CD8-positive, alpha-beta memory T cell (primary cell): ENCODE data around the gene CEACAM18. TPM values are rescaled to one million over a fixed set of nuclear protein-coding genes. Genes with fewer than 3 reads are reported as not detected.
"Not testable (repeated sequence)": the region's sequence is repeated elsewhere in the genome, so short reads cannot be mapped to it uniquely, and the experiment has no call there.

Experiments used
- CTCF ChIA-PET: fragments of 350-600 bp; sonication (Branson Sonifier 250); formaldehyde crosslinking; loops from one replicate; lab custom pipeline; 2021; ENCODE audit warnings: antibody characterized with exemption; lab: Charles Lee
- POLR2A ChIA-PET: fragments of 350-600 bp; sonication (Branson Sonifier 250); formaldehyde crosslinking; loops from one replicate; lab custom pipeline; 2021; ENCODE audit warnings: antibody characterized with exemption; lab: Charles Lee
- DNase-seq, 5 donors: peaks; one replicate each; pipeline versions ENCODE4 v3.0.0 to v3.0.0-alpha.2; 2020 to 2022; ENCODE audit warnings: mixed read lengths in 1 of 5
- H3K27ac ChIP-seq: one replicate; pipeline ENCODE4 v1.7.0; 2013; ENCODE audit warnings: low read depth, mild to moderate bottlenecking, low read length, moderate library complexity
- H3K27me3 ChIP-seq: 2 replicates; pipeline ENCODE4 v1.7.0; 2013; ENCODE audit warnings: low read length, mild to moderate bottlenecking; ENCODE audit not compliant: insufficient read depth, poor library complexity, severe bottlenecking
- H3K36me3 ChIP-seq: 2 replicates; pipeline ENCODE4 v1.7.0; 2013; ENCODE audit warnings: mild to moderate bottlenecking, low read length, moderate library complexity; ENCODE audit not compliant: insufficient read depth
- H3K4me1 ChIP-seq: 2 replicates; pipeline ENCODE4 v1.7.0; 2013; ENCODE audit warnings: mild to moderate bottlenecking, low read length, moderate library complexity; ENCODE audit not compliant: insufficient read depth
- H3K4me3 ChIP-seq: 2 replicates; pipeline ENCODE4 v1.7.0; 2013; ENCODE audit warnings: mild to moderate bottlenecking, low read length
- H3K9me3 ChIP-seq: 2 replicates; pipeline ENCODE4 v1.7.0; 2013; ENCODE audit warnings: mild to moderate bottlenecking, low read length
- H3K27ac Mint-ChIP-seq, 8 donors: one replicate each; pipeline ENCODE4 v1.8.0; 2020 to 2021; ENCODE audit warnings: mixed read lengths in 8 of 8, mild to moderate bottlenecking in 6 of 8, inconsistent platforms in 3 of 8, moderate library complexity in 3 of 8
- H3K27me3 Mint-ChIP-seq, 2 donors: one replicate each; pipeline ENCODE4 v1.8.0; 2020 to 2021; ENCODE audit warnings: mixed read lengths in 2 of 2, mild to moderate bottlenecking in 1 of 2, moderate library complexity in 1 of 2
- H3K36me3 Mint-ChIP-seq, 3 donors: one replicate each; pipeline ENCODE4 v1.8.0; 2020 to 2021; ENCODE audit warnings: mixed read lengths in 3 of 3, inconsistent platforms in 1 of 3, mild to moderate bottlenecking in 1 of 3
- H3K4me1 Mint-ChIP-seq, 3 donors: one replicate each; pipeline ENCODE4 v1.8.0; 2020 to 2021; ENCODE audit warnings: mixed read lengths in 3 of 3, inconsistent platforms in 1 of 3, mild to moderate bottlenecking in 1 of 3
- H3K4me3 Mint-ChIP-seq, 7 donors: one replicate each; pipeline ENCODE4 v1.8.0; 2020 to 2021; ENCODE audit warnings: mixed read lengths in 7 of 7, mild to moderate bottlenecking in 6 of 7, moderate library complexity in 4 of 7, inconsistent platforms in 2 of 7
- H3K9me3 Mint-ChIP-seq, 5 donors: one replicate each; pipeline ENCODE4 v1.8.0; 2020 to 2022; ENCODE audit warnings: mixed read lengths in 5 of 5, mild to moderate bottlenecking in 3 of 5, moderate library complexity in 2 of 5, inconsistent platforms in 1 of 5
- polyA plus RNA-seq: library from polyadenylated mRNA; unstranded; fragments of 300-500 nt; fragmentation: Illumina TruSeq; gene quantifications from one replicate; pipeline ENCODE4 v1.2.3, GENCODE V29; 2021
- total RNA-seq, 2 experiments: library from RNA; stranded (reverse); gene quantifications; one replicate each; pipeline ENCODE4 v1.2.3, GENCODE V29; 2021

Gene CEACAM18
- total and polyA plus RNA-seq, 3 experiments from 2014 or later, result not detected

DNA sequence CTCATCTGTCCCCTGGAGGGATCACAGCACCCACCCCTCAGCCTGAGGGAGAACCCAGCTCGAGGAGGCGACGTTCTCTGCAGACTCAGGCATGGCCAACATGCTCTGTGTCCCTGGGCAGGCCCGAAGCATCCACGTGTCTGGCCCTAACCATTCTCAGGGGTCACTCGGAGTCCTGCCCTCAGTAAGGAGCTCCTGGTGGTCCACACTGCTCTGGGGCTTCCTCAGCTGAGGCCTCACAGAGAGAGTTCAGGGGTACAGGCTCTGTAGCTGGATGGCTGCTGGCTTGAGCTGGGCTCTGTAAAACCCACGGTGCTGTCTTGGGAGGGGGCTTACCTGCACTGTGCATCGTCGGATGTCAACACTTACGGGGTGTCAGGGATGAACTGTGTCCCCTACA, 15.7 kb upstream of the CEACAM18 start:
- H3K36me3 ChIP-seq, result no peaks in the 10 kb centered on the region
- H3K27ac ChIP-seq, result no peak overlapping the region
- H3K27me3 ChIP-seq, result no peaks in the 10 kb centered on the region
- H3K27me3 Mint-ChIP-seq, result peaks cover 33 to 56% of the 10 kb centered on the region in 2 donors
- no peaks in the 10 kb centered on the region for H3K4me1 ChIP-seq
- no peak for DNase-seq
- peak overlapping the region in 1 of 8 donors; percentile 61 for H3K27ac Mint-ChIP-seq
- no peaks in the 10 kb centered on the region for H3K36me3 Mint-ChIP-seq
- ChIA-PET POLR2A (no interaction called here), CTCF (interaction anchor here (1.0 to 1.2 kb wide), 2 partner anchors 9 to 10 kb away, joined by 3 to 4 read pairs; no protein-coding TSS in a partner anchor)
- no peaks in the 10 kb centered on the region for H3K9me3 Mint-ChIP-seq
- no peak overlapping the region for H3K4me3 ChIP-seq
- peak overlapping the region in 1 of 7 donors; percentile 9 for H3K4me3 Mint-ChIP-seq
- H3K4me1 Mint-ChIP-seq, result peaks cover 0 to 12% (median 1%) of the 10 kb centered on the region in 3 donors
- H3K9me3 ChIP-seq, result no peaks in the 10 kb centered on the region

DNA sequence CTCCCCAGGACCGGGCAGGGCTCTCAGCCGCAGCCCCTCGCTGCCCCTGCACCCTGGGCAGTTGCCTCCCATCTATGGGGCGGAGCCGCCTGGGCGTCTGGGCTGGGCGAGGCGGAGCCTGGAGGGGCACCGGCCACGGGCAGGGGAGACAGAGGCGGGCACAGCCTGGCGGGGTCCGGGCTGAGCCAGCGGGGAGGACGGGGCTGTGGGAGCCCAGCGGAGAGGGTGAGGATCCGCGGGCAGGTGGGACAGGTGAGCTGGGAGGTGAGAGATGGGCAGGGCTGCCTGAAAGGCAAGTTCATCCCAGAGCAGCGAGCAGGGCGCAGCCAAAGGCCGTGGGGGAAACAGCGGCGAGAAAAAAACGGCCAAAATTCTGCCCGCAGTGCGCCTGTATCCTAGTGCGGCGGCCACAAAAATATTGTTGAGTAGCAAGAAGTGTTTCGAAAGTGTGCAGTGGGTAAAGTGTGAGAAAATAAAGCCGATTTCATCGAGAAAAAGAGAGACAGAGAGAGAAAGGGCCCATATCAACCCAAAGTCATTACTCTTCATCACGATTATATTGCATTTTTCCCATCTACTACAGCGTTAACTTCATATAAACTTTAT, 14.3 kb upstream of the CEACAM18 start:
- H3K27ac ChIP-seq, H3K27ac Mint-ChIP-seq, POLR2A ChIA-PET, H3K36me3 Mint-ChIP-seq, H3K9me3 ChIP-seq, H3K36me3 ChIP-seq, CTCF ChIA-PET, H3K4me3 ChIP-seq, H3K27me3 ChIP-seq, DNase-seq, H3K4me1 ChIP-seq, H3K9me3 Mint-ChIP-seq: not testable (repeated sequence)
- Mint-ChIP-seq H3K27me3 (peaks cover 33 to 47% of the 10 kb centered on the region in 2 donors), H3K4me1 (peaks cover 0 to 16% (median 1%) of the 10 kb centered on the region in 3 donors), H3K4me3 (peak overlapping the region in 1 of 7 donors; percentile 32)

DNA sequence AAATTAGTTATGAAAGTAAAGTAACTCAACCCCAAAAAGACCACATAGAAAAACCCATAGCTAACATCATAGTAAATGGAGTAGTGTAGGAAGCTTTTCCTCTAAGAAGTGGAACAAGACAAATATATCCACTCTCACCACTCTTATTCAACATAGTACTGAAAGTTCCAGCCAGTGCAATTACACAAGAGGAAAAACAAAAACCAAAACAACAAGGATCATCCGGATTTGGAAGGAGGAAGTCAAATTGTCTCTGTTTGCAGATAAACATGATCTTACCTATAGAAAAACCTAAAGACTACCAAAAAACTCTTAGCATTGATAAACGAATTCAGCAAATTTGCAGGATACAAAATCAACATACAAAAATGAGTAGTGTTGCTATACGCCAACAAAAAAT, 11.6 kb upstream of the CEACAM18 start:
- H3K27me3 Mint-ChIP-seq, result peaks cover 27 to 35% of the 10 kb centered on the region in 2 donors
- H3K4me1 Mint-ChIP-seq, result peaks cover 0 to 12% (median 1%) of the 10 kb centered on the region in 3 donors
- CTCF ChIA-PET, result interaction anchor here (1.0 kb wide), 1 partner anchor 48 kb away, joined by 3 read pairs; no protein-coding TSS in a partner anchor
- Histone ChIP-seq H3K9me3 (no peaks in the 10 kb centered on the region), H3K36me3 (no peaks in the 10 kb centered on the region), H3K4me3 (no peak overlapping the region), H3K27me3 (no peaks in the 10 kb centered on the region), H3K27ac (peak overlapping the region; percentile 77), H3K4me1 (no peaks in the 10 kb centered on the region)
- DNase-seq, result no peak
- POLR2A ChIA-PET, result no interaction called here
- H3K36me3 Mint-ChIP-seq, result no peaks in the 10 kb centered on the region
- no peak overlapping the region for H3K4me3 Mint-ChIP-seq
- peak overlapping the region in 1 of 8 donors; percentile 15 for H3K27ac Mint-ChIP-seq
- H3K9me3 Mint-ChIP-seq, result no peaks in the 10 kb centered on the region

DNA sequence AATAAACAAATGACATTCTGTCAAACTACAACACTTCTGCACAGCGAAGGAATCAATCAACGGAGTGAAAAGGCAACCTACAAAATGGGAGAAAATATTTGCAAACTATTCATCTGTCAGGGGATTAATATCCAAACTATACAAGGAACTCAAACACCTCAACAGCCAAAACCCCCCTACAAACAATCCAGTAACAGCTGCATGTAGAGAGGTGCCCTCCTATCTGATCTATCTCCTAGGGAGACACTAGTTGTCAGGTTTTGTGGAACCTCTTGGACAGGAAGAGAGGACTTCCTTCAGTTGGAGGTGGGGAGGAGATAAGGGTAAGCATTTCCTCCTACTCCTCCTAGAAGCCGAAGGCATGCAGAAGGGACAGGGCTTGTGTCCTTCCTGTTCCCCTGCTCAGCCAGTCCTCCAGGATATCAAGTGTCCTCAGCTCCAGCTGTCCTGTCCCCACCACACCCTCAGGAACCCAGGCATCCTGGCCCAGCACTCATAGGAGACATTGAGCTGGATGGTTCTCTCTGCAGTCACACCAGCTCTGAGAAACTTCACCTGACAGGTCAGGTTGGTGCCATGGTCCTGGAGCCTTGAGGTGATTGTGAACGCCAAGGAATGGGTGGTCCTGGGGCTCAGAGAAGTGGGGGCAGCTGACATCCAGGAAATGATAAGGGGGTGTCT, 10.3 kb upstream of the CEACAM18 start:
- H3K9me3 ChIP-seq, result no peaks in the 10 kb centered on the region
- peaks cover 20 to 37% of the 10 kb centered on the region in 2 donors for H3K27me3 Mint-ChIP-seq
- H3K4me3 ChIP-seq, result no peak overlapping the region
- no peaks in the 10 kb centered on the region for H3K36me3 ChIP-seq
- H3K4me1 Mint-ChIP-seq, result peaks cover 0 to 10% (median 1%) of the 10 kb centered on the region in 3 donors
- POLR2A ChIA-PET, result no interaction called here
- no peaks in the 10 kb centered on the region for H3K9me3 Mint-ChIP-seq
- no peak for DNase-seq
- peak overlapping the region; percentile 77 for H3K27ac ChIP-seq
- no peaks in the 10 kb centered on the region for H3K36me3 Mint-ChIP-seq
- H3K27me3 ChIP-seq, result no peaks in the 10 kb centered on the region
- peak overlapping the region in 2 of 8 donors; percentile 33 to 81 for H3K27ac Mint-ChIP-seq
- CTCF ChIA-PET, result no interaction called here
- no peaks in the 10 kb centered on the region for H3K4me1 ChIP-seq
- no peak overlapping the region for H3K4me3 Mint-ChIP-seq

DNA sequence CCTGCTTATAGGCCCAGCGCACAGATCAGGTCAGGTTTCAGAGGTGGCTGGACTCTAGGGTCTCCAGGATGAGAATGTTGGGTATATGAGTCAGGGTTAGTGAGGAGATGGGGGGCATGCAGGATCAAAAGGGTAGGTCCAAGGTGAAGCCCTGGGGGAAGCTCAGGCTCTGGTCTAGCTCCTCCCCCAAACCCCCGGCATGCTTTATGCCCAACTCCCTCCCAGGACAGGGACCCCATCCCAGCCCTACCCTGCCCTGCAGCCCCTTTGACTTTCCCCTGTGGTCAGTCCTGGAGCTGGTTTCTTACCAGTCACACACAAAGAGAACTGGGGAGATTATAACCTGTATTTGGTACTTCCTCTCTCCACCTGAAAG, 9.8 kb upstream of the CEACAM18 start:
- H3K4me1 ChIP-seq, result no peaks in the 10 kb centered on the region
- DNase-seq, result no peak
- no peaks in the 10 kb centered on the region for H3K27me3 ChIP-seq
- no peaks in the 10 kb centered on the region for H3K9me3 ChIP-seq
- Mint-ChIP-seq H3K27ac (peak overlapping the region in 2 of 8 donors; percentile 33 to 81), H3K36me3 (no peaks in the 10 kb centered on the region), H3K9me3 (no peaks in the 10 kb centered on the region), H3K27me3 (peaks cover 18 to 34% of the 10 kb centered on the region in 2 donors), H3K4me3 (no peak overlapping the region), H3K4me1 (peaks cover 0 to 8% (median 1%) of the 10 kb centered on the region in 3 donors)
- CTCF ChIA-PET, result interaction anchor here (1.3 kb wide), 1 partner anchor 47 kb away, joined by 3 read pairs; no protein-coding TSS in a partner anchor
- H3K36me3 ChIP-seq, result no peaks in the 10 kb centered on the region
- POLR2A ChIA-PET, result no interaction called here
- peak overlapping the region; percentile 74 for H3K27ac ChIP-seq
- no peak overlapping the region for H3K4me3 ChIP-seq

DNA sequence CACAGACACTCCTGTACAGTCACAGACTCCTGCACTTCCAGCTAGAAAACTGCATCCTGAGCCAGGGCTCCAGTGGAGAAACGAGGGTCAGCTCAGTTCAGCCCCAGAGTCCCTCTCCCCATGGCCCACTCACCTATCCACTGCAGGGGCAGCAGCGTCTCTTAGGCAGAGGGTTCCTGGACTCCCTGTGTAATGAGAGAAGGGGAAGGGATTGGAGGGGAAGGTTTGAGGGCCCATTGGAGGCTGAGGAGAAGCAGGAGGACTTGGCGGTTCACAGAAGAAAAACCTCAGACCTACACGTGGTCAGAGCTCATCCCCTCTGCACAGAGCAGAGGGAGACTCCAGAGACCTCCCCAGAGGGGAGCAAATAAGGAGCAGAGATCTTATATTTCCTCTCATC, 9.2 kb upstream of the CEACAM18 start:
- Mint-ChIP-seq H3K27me3 (peaks cover 15 to 33% of the 10 kb centered on the region in 2 donors), H3K36me3 (no peaks in the 10 kb centered on the region)

DNA sequence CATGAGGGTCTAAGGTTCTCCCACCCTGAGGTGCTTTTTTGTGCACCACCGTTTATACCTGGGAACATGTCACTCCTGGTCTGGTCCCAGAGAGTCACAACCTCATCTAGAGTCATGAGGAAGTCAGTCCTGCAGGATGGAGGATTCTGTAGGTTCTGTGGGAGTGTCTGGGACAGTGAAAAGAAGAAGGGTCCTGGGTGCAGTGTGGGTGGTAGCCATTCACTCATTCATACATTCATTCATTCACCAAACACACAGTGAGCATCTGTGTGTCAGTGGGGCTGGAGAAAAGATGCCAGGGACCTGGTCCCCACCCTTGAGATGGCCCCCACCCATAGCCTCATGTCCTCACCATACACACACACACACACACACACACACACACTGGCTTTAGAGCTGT, 8.7 kb upstream of the CEACAM18 start:
- Mint-ChIP-seq H3K4me3 (no peak overlapping the region), H3K36me3 (no peaks in the 10 kb centered on the region)
- CTCF ChIA-PET, result interaction anchor here (1.3 kb wide), 1 partner anchor 48 kb away, joined by 3 read pairs; no protein-coding TSS in a partner anchor

More for the DNA sequence above, 9.2 kb upstream of the CEACAM18 start:
- CTCF ChIA-PET, result interaction anchor here (1.3 kb wide), 1 partner anchor 48 kb away, joined by 3 read pairs; no protein-coding TSS in a partner anchor
- Mint-ChIP-seq H3K9me3 (no peaks in the 10 kb centered on the region), H3K4me1 (peaks cover 0 to 8% (median 1%) of the 10 kb centered on the region in 3 donors), H3K4me3 (no peak overlapping the region), H3K27ac (no peak overlapping the region)
- Histone ChIP-seq H3K4me1 (no peaks in the 10 kb centered on the region), H3K27me3 (no peaks in the 10 kb centered on the region), H3K36me3 (no peaks in the 10 kb centered on the region), H3K4me3 (no peak overlapping the region), H3K27ac (peak overlapping the region; percentile 74), H3K9me3 (no peaks in the 10 kb centered on the region)
- DNase-seq, result no peak
- POLR2A ChIA-PET, result no interaction called here

DNA sequence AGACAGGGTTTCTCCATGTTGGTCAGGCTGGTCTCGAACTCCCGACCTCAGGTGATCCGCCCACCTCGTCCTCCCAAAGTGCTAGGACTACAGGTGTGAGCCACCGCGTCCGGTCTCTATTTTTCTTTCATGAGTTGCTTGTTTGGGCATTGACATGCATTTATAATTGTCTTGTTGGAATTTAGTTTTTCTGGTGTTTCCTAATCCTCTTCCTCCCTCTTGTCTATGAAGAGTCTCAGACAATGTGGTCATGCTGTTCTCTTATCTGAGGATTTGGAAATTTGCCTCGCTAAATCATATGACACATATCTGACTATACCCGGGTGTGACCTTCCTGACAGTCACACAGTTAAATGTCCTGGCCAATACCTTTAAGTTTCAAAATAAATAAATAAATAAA, 7.4 kb upstream of the CEACAM18 start:
- H3K36me3 Mint-ChIP-seq, result no peaks in the 10 kb centered on the region
- peaks cover 0 to 5% (median 0%) of the 10 kb centered on the region in 3 donors for H3K4me1 Mint-ChIP-seq
- H3K27ac ChIP-seq, result no peak overlapping the region
- no peaks in the 10 kb centered on the region for H3K9me3 Mint-ChIP-seq
- H3K9me3 ChIP-seq, result no peaks in the 10 kb centered on the region
- ChIA-PET POLR2A (no interaction called here), CTCF (interaction anchor here (1.0 kb wide), 1 partner anchor 27 kb away, joined by 3 read pairs; no protein-coding TSS in a partner anchor)
- H3K4me1 ChIP-seq, result no peaks in the 10 kb centered on the region
- no peak overlapping the region for H3K27ac Mint-ChIP-seq
- H3K4me3 ChIP-seq, result no peak overlapping the region
- DNase-seq, result no peak
- H3K27me3 ChIP-seq, result no peaks in the 10 kb centered on the region
- H3K27me3 Mint-ChIP-seq, result peaks cover 11 to 31% of the 10 kb centered on the region in 2 donors
- no peaks in the 10 kb centered on the region for H3K36me3 ChIP-seq
- no peak overlapping the region for H3K4me3 Mint-ChIP-seq

More for the DNA sequence above, 8.7 kb upstream of the CEACAM18 start:
- no peak for DNase-seq
- POLR2A ChIA-PET, result no interaction called here
- Histone ChIP-seq H3K36me3 (no peaks in the 10 kb centered on the region), H3K27me3 (no peaks in the 10 kb centered on the region), H3K9me3 (no peaks in the 10 kb centered on the region), H3K4me1 (no peaks in the 10 kb centered on the region), H3K27ac (peak overlapping the region; percentile 74), H3K4me3 (no peak overlapping the region)
- Mint-ChIP-seq H3K9me3 (no peaks in the 10 kb centered on the region), H3K4me1 (peaks cover 0 to 5% (median 0%) of the 10 kb centered on the region in 3 donors), H3K27me3 (peaks cover 15 to 34% of the 10 kb centered on the region in 2 donors), H3K27ac (no peak overlapping the region)
